HG03575 (cell line): ENCODE data around the gene TCF12.

Experiments
- ATAC-seq: cut with Tn5 transposase; IDR thresholded peaks from one replicate; pipeline ENCODE4 v1.9.1; 2021; ENCODE audit not compliant: unreplicated experiment, insufficient number of reproducible peaks, low FRiP score; ENCODE audit errors: extremely low read depth

Gene TCF12

GRCh38 chr15:57287123-57287521 lies 368.7 kb downstream of the TCF12 start:
- no peak for ATAC-seq

GRCh38 chr15:57288926-57289580 lies 370.6 kb downstream of the TCF12 start:
- ATAC-seq = no peak

GRCh38 chr15:57290187-57290586 lies 371.7 kb downstream of the TCF12 start:
- no peak for ATAC-seq

DNA sequence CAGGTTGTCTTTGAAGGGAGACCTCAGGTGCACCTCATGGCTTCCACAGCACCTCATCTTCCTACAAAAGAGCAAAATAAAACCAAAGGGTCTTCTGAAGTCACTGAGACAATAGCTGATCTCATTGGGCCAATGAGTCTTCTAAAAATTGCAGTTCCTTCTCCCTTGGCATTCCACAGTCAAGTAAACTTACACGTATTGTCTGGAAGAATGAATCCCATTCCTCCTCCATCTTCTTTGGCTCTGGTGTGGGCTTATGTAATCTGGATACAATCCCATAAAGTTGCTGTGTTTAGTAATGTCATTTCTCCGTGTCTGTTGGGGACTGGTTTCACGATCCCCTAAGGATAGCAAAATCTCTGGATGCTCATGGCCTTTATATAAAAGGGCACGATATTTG lies 372.4 kb downstream of the TCF12 start:
- ATAC-seq = no peak

- ATAC-seq = no peak
These were observed 378.2 kb downstream of the TCF12 start for GRCh38 chr15:57296473-57297162.

GRCh38 chr15:57297163-57297593 lies 378.7 kb downstream of the TCF12 start:
- ATAC-seq = no peak

DNA sequence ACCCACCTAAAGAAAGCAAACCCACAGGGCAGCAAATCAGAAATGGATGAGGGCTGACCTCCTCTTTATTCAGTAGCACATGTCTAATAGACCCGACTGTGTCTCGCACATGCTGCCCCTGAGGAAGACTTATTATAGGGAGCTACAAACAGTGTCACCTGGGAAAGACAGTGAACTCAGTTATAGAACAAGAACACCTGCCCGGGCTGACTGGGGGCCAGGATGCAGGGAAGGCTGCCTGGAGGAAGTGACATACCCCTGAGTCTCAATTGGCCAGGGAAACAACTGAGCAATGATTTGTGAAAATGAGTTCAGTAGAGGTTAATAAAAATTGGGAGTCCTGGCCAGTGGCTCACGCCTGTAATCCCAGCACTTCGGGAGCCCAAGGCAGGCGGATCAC lies 379.2 kb downstream of the TCF12 start:
- ATAC-seq = no peak

GRCh38 chr15:57298204-57298603 lies 379.8 kb downstream of the TCF12 start:
- no peak for ATAC-seq

- no peak for ATAC-seq
These were observed 380.6 kb downstream of the TCF12 start for GRCh38 chr15:57298843-57299550.

DNA sequence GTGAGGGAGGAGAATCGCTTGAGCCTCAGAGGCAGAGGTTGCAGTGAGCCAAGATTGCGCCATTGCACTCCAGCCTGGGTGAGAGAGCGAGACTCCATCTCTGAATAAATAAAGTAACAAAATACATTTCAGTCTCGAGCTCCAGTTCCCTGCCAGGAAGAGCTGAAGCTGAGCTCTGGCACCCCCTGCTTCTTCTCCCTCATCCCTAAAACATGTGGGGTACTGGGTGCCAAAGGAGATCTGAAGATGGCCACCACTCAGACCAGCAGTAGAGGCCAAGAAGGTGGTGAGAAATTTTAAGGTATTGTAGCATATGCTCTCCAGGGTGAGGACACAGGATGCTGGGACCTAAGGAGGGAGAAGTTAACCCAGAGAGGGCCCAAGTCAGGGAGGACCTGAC lies 382.9 kb downstream of the TCF12 start:
- ATAC-seq = no peak

- ATAC-seq = no peak
These were observed 384.3 kb downstream of the TCF12 start for GRCh38 chr15:57302640-57303257.

DNA sequence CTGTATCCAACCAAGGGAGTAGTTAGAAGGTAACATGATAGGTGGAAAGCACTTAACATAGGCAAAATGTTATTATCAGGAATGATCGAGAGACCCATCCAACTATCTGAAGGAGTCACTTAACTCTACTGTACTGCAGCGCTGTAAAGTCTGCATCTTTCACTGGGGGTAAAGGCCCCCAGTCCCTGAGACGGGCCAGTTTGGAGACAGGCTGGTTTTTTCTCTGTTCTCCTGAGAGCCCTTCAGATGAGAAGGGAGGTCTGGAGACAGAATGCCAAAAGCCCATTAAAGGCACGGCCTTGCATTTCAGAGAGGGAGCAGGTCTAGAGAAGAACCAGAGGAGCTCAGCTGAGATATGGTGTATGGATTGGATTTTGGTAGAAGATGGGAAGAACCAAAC lies 386.6 kb downstream of the TCF12 start:
- ATAC-seq = no peak

GRCh38 chr15:57306161-57306943 lies 387.9 kb downstream of the TCF12 start:
- no peak for ATAC-seq

DNA sequence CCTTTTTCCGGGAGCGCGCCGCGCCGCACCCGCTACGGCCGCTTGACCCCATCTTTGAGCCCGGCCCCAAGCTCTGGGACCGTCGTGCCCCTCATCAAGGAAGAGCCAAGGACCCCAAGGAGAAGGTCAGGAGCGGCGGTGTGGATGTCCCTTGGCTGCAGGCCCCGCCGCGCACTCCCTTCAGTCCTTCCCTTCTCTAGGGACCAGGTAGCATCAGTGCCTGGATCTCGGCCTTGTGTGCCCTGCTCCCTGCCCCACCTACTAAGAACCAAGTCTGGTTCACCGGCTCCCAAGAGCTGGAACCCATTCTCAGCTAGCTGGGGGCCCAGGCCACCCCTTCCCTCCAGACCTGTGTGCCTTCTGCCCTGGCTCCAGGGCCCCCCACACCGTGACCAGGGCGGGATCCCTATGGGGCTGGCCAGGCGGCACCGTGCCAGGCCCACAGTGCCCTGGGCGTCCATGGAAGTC lies 388.5 kb downstream of the TCF12 start:
- ATAC-seq = no peak

DNA sequence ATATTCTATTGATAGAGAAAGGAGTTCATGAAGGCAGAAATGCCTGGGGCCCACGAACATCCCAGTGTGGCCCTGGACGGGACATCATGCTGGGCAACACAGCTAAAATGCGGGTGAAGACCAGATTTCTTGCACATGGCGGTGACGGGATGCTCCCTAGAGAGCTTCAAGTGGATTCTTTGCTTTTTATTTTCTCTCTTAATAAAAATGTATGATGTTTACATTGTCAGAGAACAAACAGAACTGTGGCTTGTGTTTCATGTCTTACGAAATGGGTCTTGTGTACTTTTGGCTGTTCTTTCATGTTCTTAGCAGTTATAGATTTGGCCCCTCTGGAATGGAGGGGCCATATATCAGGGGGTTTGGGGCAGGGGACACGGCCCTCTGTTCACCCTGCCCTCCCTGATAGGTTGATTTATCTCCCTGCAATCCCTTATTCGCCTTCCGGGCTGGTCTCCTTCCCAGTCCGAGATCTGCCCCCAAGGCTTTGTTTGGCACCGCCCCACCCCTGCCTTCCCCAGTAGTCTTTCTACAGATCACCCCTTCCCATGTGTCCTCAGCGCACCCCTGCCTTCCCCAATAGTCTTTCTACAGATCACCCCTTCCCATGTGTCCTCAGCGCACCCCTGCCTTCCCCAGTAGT lies 389.2 kb downstream of the TCF12 start:
- no peak for ATAC-seq

- ATAC-seq = no peak
These were observed 389.7 kb downstream of the TCF12 start for GRCh38 chr15:57308170-57308545.

- ATAC-seq = no peak
These were observed 391.7 kb downstream of the TCF12 start for GRCh38 chr15:57309856-57310760.

GRCh38 chr15:57310876-57311275 lies 392.4 kb downstream of the TCF12 start:
- no peak for ATAC-seq
